Measurements from ENCODE around the gene SLC16A1.
"Not testable (repeated sequence)": the region's sequence is repeated elsewhere in the genome, so short reads cannot be mapped to it uniquely, and the experiment has no call there.

The SLC16A1 gene

DNA sequence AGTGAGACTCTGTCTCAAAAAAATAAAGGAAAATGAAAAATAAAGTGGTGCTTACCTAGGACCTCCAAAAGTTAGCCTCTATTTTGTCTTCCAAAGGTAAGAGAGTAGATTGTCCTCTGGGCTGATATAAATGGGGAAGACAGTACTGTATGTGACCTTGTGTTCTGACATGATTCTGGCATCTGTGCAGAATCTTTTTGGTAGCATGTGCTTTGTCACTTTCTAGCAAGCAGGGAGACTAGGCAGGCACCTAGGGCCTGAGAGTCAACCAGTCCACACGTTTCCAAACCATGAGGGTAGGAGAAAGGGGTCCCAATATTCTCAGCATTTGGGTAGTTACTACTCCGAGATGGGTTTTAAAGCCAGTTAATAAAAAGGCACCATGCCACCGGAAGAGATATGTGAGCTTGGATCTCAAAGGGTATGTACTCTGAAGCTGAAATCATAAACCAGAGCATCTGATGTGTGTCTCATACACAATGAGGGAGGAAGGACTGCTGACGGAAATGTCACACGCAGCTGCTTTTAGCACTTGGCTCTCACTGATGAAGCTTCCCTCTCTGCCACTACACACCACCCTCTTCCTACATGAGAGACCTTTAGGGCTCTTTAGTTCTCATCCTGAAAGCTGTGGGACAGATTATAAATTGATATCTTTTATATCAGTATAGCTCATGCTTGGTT is 27.0 kb upstream of the SLC16A1 start:
- Histone ChIP-seq H3K36me3 (ENCODE audit: low read length) (no peaks in the 10 kb centered on the region), H4K20me1 (ENCODE audit: low read depth, low read length) (no peaks in the 10 kb centered on the region), H3K27ac (ENCODE audit: low read depth, low read length) (no peak overlapping the region), H3K4me3 (ENCODE audit: insufficient read depth, low read length, poor library complexity, severe bottlenecking) (no peak overlapping the region), H3K79me2 (ENCODE audit: insufficient read depth, low read length) (no peaks in the 10 kb centered on the region), H3K9me3 (ENCODE audit: insufficient read depth, low read length) (no peaks in the 10 kb centered on the region), H3K4me2 (ENCODE audit: low read depth, low read length, poor library complexity, severe bottlenecking) (no peak overlapping the region), H3K27me3 (ENCODE audit: low read length) (no peaks in the 10 kb centered on the region), H3K9ac (ENCODE audit: low read length) (no peak overlapping the region), H2AFZ (ENCODE audit: low read depth, low read length, severe bottlenecking) (no peak overlapping the region), H3F3A (ENCODE audit: insufficient read depth) (no peaks in the 10 kb centered on the region), H3K9me2 (replicated peaks; ENCODE audit: insufficient read depth, low read length) (no peaks in the 10 kb centered on the region)
- TF ChIP-seq EZH2phosphoT487 (conservative IDR thresholded peaks at IDR 0.05; ENCODE audit: low read length), result no peak

DNA sequence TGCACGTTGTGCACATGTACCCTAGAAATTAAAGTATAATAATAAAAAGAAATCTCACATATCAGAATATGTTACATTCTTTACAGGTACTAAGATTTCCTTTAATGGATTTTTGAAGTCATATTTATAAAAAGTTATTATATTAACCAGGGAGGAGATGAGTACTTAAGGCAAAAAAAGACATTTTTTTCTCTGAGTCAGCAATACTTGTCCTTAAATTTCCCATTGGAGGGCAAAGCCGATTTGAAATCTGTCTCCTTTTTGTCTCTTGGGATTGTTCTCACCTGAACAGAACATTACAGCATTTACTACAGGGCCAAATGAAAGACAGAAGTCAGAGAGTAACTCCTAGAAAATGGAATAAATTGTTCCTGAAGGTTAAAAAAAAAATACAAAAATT is 26.3 kb upstream of the SLC16A1 start:
- no peaks in the 10 kb centered on the region for H3F3A ChIP-seq (ENCODE audit: insufficient read depth)
- H3K9ac ChIP-seq (ENCODE audit: low read length), result no peak overlapping the region
- H4K20me1 ChIP-seq (ENCODE audit: low read depth, low read length), result no peaks in the 10 kb centered on the region
- H3K9me2 ChIP-seq (replicated peaks; ENCODE audit: insufficient read depth, low read length), result no peaks in the 10 kb centered on the region
- no peak overlapping the region for H3K4me2 ChIP-seq (ENCODE audit: low read depth, low read length, poor library complexity, severe bottlenecking)
- no peaks in the 10 kb centered on the region for H3K27me3 ChIP-seq (ENCODE audit: low read length)
- no peak overlapping the region for H3K27ac ChIP-seq (ENCODE audit: low read depth, low read length)
- no peaks in the 10 kb centered on the region for H3K9me3 ChIP-seq (ENCODE audit: insufficient read depth, low read length)
- TF ChIP-seq, protein P1, sequence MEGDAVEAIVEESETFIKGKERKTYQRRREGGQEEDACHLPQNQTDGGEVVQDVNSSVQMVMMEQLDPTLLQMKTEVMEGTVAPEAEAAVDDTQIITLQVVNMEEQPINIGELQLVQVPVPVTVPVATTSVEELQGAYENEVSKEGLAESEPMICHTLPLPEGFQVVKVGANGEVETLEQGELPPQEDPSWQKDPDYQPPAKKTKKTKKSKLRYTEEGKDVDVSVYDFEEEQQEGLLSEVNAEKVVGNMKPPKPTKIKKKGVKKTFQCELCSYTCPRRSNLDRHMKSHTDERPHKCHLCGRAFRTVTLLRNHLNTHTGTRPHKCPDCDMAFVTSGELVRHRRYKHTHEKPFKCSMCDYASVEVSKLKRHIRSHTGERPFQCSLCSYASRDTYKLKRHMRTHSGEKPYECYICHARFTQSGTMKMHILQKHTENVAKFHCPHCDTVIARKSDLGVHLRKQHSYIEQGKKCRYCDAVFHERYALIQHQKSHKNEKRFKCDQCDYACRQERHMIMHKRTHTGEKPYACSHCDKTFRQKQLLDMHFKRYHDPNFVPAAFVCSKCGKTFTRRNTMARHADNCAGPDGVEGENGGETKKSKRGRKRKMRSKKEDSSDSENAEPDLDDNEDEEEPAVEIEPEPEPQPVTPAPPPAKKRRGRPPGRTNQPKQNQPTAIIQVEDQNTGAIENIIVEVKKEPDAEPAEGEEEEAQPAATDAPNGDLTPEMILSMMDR (IDR thresholded peaks at IDR 0.05; ENCODE audit: insufficient read depth, low read length, poor library complexity, severe bottlenecking), result no peak
- no peak for TF ChIP-seq EZH2phosphoT487 (conservative IDR thresholded peaks at IDR 0.05; ENCODE audit: low read length)
- H3K4me3 ChIP-seq (ENCODE audit: insufficient read depth, low read length, poor library complexity, severe bottlenecking), result no peak overlapping the region
- H3K36me3 ChIP-seq (ENCODE audit: low read length), result no peaks in the 10 kb centered on the region
- no peak overlapping the region for H2AFZ ChIP-seq (ENCODE audit: low read depth, low read length, severe bottlenecking)
- no peaks in the 10 kb centered on the region for H3K79me2 ChIP-seq (ENCODE audit: insufficient read depth, low read length)

DNA sequence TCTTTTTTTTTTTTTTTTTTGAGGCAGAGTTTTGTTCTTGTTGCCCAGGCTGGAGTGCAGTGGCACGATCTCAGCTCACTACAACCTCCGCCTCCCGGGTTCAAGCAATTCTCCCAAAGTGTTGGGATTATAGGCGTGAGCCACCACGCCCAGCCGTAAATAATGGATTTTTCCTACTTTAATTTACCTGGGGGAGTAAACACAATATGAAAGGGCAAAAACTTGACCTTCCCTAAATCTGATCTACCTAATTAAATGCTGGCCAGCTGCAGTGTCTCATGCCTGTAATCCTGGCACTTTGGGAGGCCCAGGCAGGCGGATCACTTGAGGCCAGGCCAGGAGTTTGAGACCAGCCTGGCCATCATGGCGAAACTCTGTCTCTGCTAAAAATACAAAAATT is 25.8 kb upstream of the SLC16A1 start:
- not testable (repeated sequence) for H4K20me1 ChIP-seq (ENCODE audit: low read depth, low read length); H3K36me3 ChIP-seq (ENCODE audit: low read length); H3K4me2 ChIP-seq (ENCODE audit: low read depth, low read length, poor library complexity, severe bottlenecking); H3K9me3 ChIP-seq (ENCODE audit: insufficient read depth, low read length); H3K79me2 ChIP-seq (ENCODE audit: insufficient read depth, low read length); H2AFZ ChIP-seq (ENCODE audit: low read depth, low read length, severe bottlenecking); H3K27ac ChIP-seq (ENCODE audit: low read depth, low read length); H3K9ac ChIP-seq (ENCODE audit: low read length); H3K4me3 ChIP-seq (ENCODE audit: insufficient read depth, low read length, poor library complexity, severe bottlenecking); H3K27me3 ChIP-seq (ENCODE audit: low read length); H3F3A ChIP-seq (ENCODE audit: insufficient read depth); H3K9me2 ChIP-seq (replicated peaks; ENCODE audit: insufficient read depth, low read length)

DNA sequence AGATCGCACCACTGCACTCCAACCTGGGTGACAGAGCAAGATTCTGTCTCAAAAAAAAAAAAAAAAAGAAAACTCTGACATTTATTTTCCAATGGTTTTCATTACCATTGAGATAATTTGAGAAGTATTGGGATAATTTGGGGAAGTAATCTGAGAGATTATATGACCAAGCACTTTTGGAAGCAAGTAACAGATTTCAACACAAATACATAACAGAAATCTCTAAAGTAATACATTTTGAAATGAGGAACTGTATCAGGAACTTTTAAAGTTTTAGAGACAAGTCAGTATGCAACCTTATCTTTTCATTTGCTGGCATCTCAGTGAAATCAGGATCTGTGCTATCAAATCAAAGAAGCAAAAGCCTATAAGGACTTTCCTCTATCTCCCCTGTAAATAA is 25.4 kb upstream of the SLC16A1 start:
- Histone ChIP-seq H3K79me2 (ENCODE audit: insufficient read depth, low read length) (no peaks in the 10 kb centered on the region), H3K9me3 (ENCODE audit: insufficient read depth, low read length) (no peaks in the 10 kb centered on the region), H4K20me1 (ENCODE audit: low read depth, low read length) (no peaks in the 10 kb centered on the region), H3K27ac (ENCODE audit: low read depth, low read length) (no peak overlapping the region), H3K9me2 (replicated peaks; ENCODE audit: insufficient read depth, low read length) (no peaks in the 10 kb centered on the region), H2AFZ (ENCODE audit: low read depth, low read length, severe bottlenecking) (no peak overlapping the region), H3K4me2 (ENCODE audit: low read depth, low read length, poor library complexity, severe bottlenecking) (no peak overlapping the region), H3K27me3 (ENCODE audit: low read length) (no peaks in the 10 kb centered on the region), H3F3A (ENCODE audit: insufficient read depth) (no peaks in the 10 kb centered on the region), H3K36me3 (ENCODE audit: low read length) (no peaks in the 10 kb centered on the region), H3K4me3 (ENCODE audit: insufficient read depth, low read length, poor library complexity, severe bottlenecking) (no peak overlapping the region), H3K9ac (ENCODE audit: low read length) (no peak overlapping the region)
- TF ChIP-seq, protein P1 (IDR thresholded peaks at IDR 0.05; ENCODE audit: insufficient read depth, low read length, poor library complexity, severe bottlenecking), result no peak
- no peak for TF ChIP-seq EZH2phosphoT487 (conservative IDR thresholded peaks at IDR 0.05; ENCODE audit: low read length)
